GM18861 (cell line): ENCODE data around the gene GPR157.
"Not testable (repeated sequence)": the region's sequence is repeated elsewhere in the genome, so short reads cannot be mapped to it uniquely, and the experiment has no call there.

ENCODE experiments used
- ATAC-seq: cut with Tn5 transposase; IDR thresholded peaks from one replicate; pipeline ENCODE4 v1.9.1; 2021; ENCODE audit not compliant: unreplicated experiment

GPR157 gene

GRCh38 chr1:9119745-9120144, 9.2 kb downstream of the GPR157 start:
- ATAC-seq, result no peak

GRCh38 chr1:9118186-9118585, 10.7 kb downstream of the GPR157 start:
- no peak for ATAC-seq

- no peak for ATAC-seq
Observed at GRCh38 chr1:9115351-9116205, 13.3 kb downstream of the GPR157 start.

GRCh38 chr1:9112961-9113880, 15.7 kb downstream of the GPR157 start:
- ATAC-seq, result no peak

GRCh38 chr1:9111957-9112356, 16.9 kb downstream of the GPR157 start:
- no peak for ATAC-seq

- ATAC-seq, result no peak
Observed at GRCh38 chr1:9111357-9111691, 17.6 kb downstream of the GPR157 start.

- ATAC-seq, result no peak
Observed at GRCh38 chr1:9110669-9111356, 18.1 kb downstream of the GPR157 start.

- ATAC-seq, result no peak
Observed at GRCh38 chr1:9108056-9108665, 20.7 kb downstream of the GPR157 start.

GRCh38 chr1:9107136-9107535, 21.8 kb downstream of the GPR157 start:
- ATAC-seq, result no peak

GRCh38 chr1:9106286-9106685, 22.6 kb downstream of the GPR157 start:
- no peak for ATAC-seq

GRCh38 chr1:9105336-9105867, 23.5 kb downstream of the GPR157 start:
- no peak for ATAC-seq

GRCh38 chr1:9101510-9102146, 27.3 kb downstream of the GPR157 start:
- no peak for ATAC-seq

- ATAC-seq, result no peak
Observed at GRCh38 chr1:9100471-9101043, 28.3 kb downstream of the GPR157 start.

- ATAC-seq, result no peak
Observed at GRCh38 chr1:9099555-9099954, 29.3 kb downstream of the GPR157 start.

- ATAC-seq, result no peak
Observed at GRCh38 chr1:9097947-9098705, 30.8 kb downstream of the GPR157 start.

- ATAC-seq, result no peak
Observed at GRCh38 chr1:9095818-9096217, 33.1 kb downstream of the GPR157 start.

GRCh38 chr1:9093996-9094595, 34.8 kb downstream of the GPR157 start:
- not testable (repeated sequence) for ATAC-seq

GRCh38 chr1:9093581-9093980, 35.3 kb downstream of the GPR157 start:
- no peak for ATAC-seq

GRCh38 chr1:9093091-9093490, 35.8 kb downstream of the GPR157 start:
- ATAC-seq, result no peak
